NT2/D1 (cell line): ENCODE data around the gene MRC2.

Experiments
- SUZ12 ChIP-seq: IDR thresholded peaks from 2 replicates; pipeline ENCODE4 v1.6.1; 2011; ENCODE audit not compliant: insufficient read length, insufficient read depth; ENCODE audit errors: extremely low read depth
- YY1 ChIP-seq: IDR thresholded peaks from 2 replicates; pipeline ENCODE4 v1.6.1; 2011; ENCODE audit not compliant: insufficient read length, insufficient read depth
- ZNF274 ChIP-seq: IDR thresholded peaks from 2 replicates; pipeline ENCODE4 v1.6.1; 2011; ENCODE audit warnings: mild to moderate bottlenecking, low read depth, low read length

DNA sequence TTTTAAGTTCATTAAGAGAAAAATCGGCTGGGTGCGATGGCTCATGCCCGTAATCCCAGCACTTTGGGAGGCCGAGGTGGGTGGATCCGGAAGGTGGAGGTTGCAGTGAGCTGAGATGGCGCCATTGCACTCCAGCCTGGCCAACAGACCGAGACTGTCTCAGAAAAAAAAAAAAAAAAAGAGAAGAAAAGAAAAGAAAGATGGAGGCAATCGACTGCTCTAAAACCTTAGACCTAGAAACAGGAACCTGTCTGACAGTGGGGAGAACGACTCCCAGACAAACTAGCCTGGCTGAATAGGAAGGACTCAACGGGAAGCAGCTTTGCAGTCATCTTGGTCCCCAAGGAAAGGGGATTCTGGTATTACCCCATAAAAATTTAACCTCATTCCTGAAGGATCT, 13.7 kb downstream of the MRC2 start:
- TF ChIP-seq SUZ12 (no peak), ZNF274 (no peak), YY1 (no peak)
